Right lobe of liver (tissue), 6 donors: Measurements from ENCODE around the gene TMEM272. TPM values are rescaled to one million over a fixed set of nuclear protein-coding genes. Genes with fewer than 3 reads are reported as not detected.

ENCODE experiments used
- ATAC-seq, 4 donors: fragments of 200-7000 bp; cut with Tn5 transposase; one replicate each; pipeline ENCODE4 v1.9.1; 2020; ENCODE audit warnings: mild to moderate bottlenecking in 4 of 4, moderate library complexity in 4 of 4
- DNase-seq, 3 donors: peaks; one replicate each; pipeline ENCODE4 v3.0.0-alpha.2; 2020
- H3K27ac ChIP-seq, 3 donors: fragments of 200-600 bp; one replicate each; pipeline ENCODE4 v1.8.0; 2022
- H3K27me3 ChIP-seq, 2 donors: fragments of 200-600 bp; one replicate each; pipeline ENCODE4 v1.8.0; 2022
- H3K36me3 ChIP-seq, 4 donors: fragments of 200-600 bp; sonication (generic) in 1 of 4; one replicate each; pipeline versions ENCODE4 v1.5.1 to v1.8.0; 2017 to 2022; ENCODE audit warnings: control low read depth in 1 of 4
- H3K4me1 ChIP-seq, 4 donors: fragments of 200-600 bp; sonication (generic) in 1 of 4; one replicate each; pipeline versions ENCODE4 v1.5.1 to v1.8.0; 2017 to 2022; ENCODE audit warnings: control low read depth in 1 of 4
- H3K4me3 ChIP-seq, 3 donors: fragments of 200-600 bp; one replicate each; pipeline ENCODE4 v1.8.0; 2022
- H3K9me3 ChIP-seq, 4 donors: fragments of 200-600 bp; sonication (generic) in 1 of 4; one replicate each; pipeline versions ENCODE4 v1.5.1 to v1.8.0; 2017 to 2022; ENCODE audit warnings: control low read depth in 1 of 4
- CTCF ChIP-seq, 4 donors: fragments of 200-600 bp in 3 of 4; fragments of 450-650 bp in 1 of 4; IDR thresholded peaks; one replicate each; pipeline versions ENCODE4 v1.5.1 to v1.8.0; 2016 to 2022; ENCODE audit warnings: antibody characterized with exemption in 4 of 4, mild to moderate bottlenecking in 2 of 4
- POLR2A ChIP-seq: fragments of 450-650 bp; IDR thresholded peaks from one replicate; pipeline ENCODE4 v1.6.1; 2017; ENCODE audit warnings: antibody characterized with exemption, mild to moderate bottlenecking
- WGBS: methylation state at CpG from one replicate; pipeline ENCODE4 v1.1.6; 2018; ENCODE audit warnings: low coverage, low lambda C conversion rate; ENCODE audit not compliant: insufficient coverage; ENCODE audit errors: missing lambda C conversion rate; 5-methylcytosine and 5-hydroxymethylcytosine counted together
- intact Hi-C, 2 donors: fragments of 100-400 bp; cut with DNase I; formaldehyde crosslinking; loops; one replicate each; pipeline versions ENCODE4 v1.11.2 to v1.14.1; 2022
- total RNA-seq, 6 experiments: library from RNA; depleted of rRNA in 2 of 6; stranded (reverse); fragments of >200 nt in 2 of 6; fragmentation: NEBNext Ultra II Directional in 3 of 6; extraction: Animal tissue kit (Norgen Biotek cat#: 25700) in 3 of 6; gene quantifications; one replicate each; pipeline versions ENCODE4 v1.1.0 to v1.2.4, GENCODE V29; 2016 to 2023
- donor health status: DM: no; HTN: yes; CAD: no.
- donor health status: DM: no; HTN: no; CAD: no.
- donor health status: DM: no; HTN: no; CAD: no.
- donor health status: DM: no; HTN: yes; CAD: no.
- donor health status: DM: no; HTN: yes; CAD: no.

Gene TMEM272
- total RNA-seq, 6 experiments from 2014 or later = 0.06 to 0.53 (median 0.33) TPM; not detected in 1

GRCh38 chr13:51802631-51803418 is 42.2 kb downstream of the TMEM272 start:
- no peak for ATAC-seq
- Histone ChIP-seq H3K36me3 (no peaks in the 10 kb centered on the region), H3K9me3 (no peaks in the 10 kb centered on the region), H3K27me3 (no peaks in the 10 kb centered on the region), H3K27ac (peak overlapping the region; percentile 100), H3K4me3 (peak overlapping the region; percentile 76 to 84 (median 81)), H3K4me1 (peaks cover 0 to 34% (median 15%) of the 10 kb centered on the region in 4 donors)
- intact Hi-C loops = no loop called here
- 49% methylated on average over 7 of the region's 9 CpGs for WGBS
- TF ChIP-seq CTCF (IDR thresholded peaks at IDR 0.05) = no peak
- TF ChIP-seq POLR2A = no peak
- DNase-seq = no peak

- Histone ChIP-seq H3K36me3 (no peaks in the 10 kb centered on the region), H3K27me3 (no peaks in the 10 kb centered on the region), H3K4me3 (no peak overlapping the region), H3K9me3 (no peaks in the 10 kb centered on the region), H3K27ac (peak overlapping the region in 2 of 3 donors; percentile 18 to 60), H3K4me1 (peaks cover 0 to 34% (median 15%) of the 10 kb centered on the region in 4 donors)
- TF ChIP-seq POLR2A = no peak
- TF ChIP-seq CTCF (IDR thresholded peaks at IDR 0.05) = peak in 1 of 4 donors; percentile 27
- ATAC-seq = peak; percentile 44 to 67 (median 60)
- peak; percentile 87 to 93 (median 93) for DNase-seq
- 35% methylated on average over 5 of the region's 7 CpGs for WGBS
- intact Hi-C loops = no loop called here
Observed at GRCh38 chr13:51801631-51802099, 43.3 kb downstream of the TMEM272 start.

GRCh38 chr13:51800486-51800885 is 44.5 kb downstream of the TMEM272 start:
- Histone ChIP-seq H3K36me3 (no peaks in the 10 kb centered on the region), H3K27me3 (no peaks in the 10 kb centered on the region), H3K9me3 (no peaks in the 10 kb centered on the region), H3K4me3 (no peak overlapping the region), H3K27ac (peak overlapping the region in 2 of 3 donors; percentile 32 to 43), H3K4me1 (peaks cover 0 to 34% (median 15%) of the 10 kb centered on the region in 4 donors)
- intact Hi-C loops = no loop called here
- no peak for TF ChIP-seq CTCF (IDR thresholded peaks at IDR 0.05)
- no peak for TF ChIP-seq POLR2A
- peak; percentile 70 to 93 (median 92) for DNase-seq
- ATAC-seq = peak; percentile 8 to 45 (median 32)
- WGBS = 42% methylated on average over 5 of the region's 5 CpGs

GRCh38 chr13:51799261-51799660 is 45.7 kb downstream of the TMEM272 start:
- DNase-seq = no peak
- no peaks in the 10 kb centered on the region for H3K9me3 ChIP-seq
- H3K27ac ChIP-seq = no peak overlapping the region
- no peak for TF ChIP-seq POLR2A
- TF ChIP-seq CTCF (IDR thresholded peaks at IDR 0.05) = no peak
- ATAC-seq = no peak
- H3K36me3 ChIP-seq = no peaks in the 10 kb centered on the region
- 68% methylated on average over 3 of the region's 12 CpGs for WGBS
- H3K27me3 ChIP-seq = no peaks in the 10 kb centered on the region
- H3K4me3 ChIP-seq = no peak overlapping the region
- intact Hi-C loops = no loop called here
- peaks cover 0 to 30% (median 12%) of the 10 kb centered on the region in 4 donors for H3K4me1 ChIP-seq
